Measurements from ENCODE around the gene SEMA4D.

The SEMA4D gene

GRCh38 chr9:89501311-89501898 lies 3.5 kb upstream of the SEMA4D start:
- Histone ChIP-seq H3K9me3 (ENCODE audit: control insufficient read depth, insufficient read depth, low read length) (no peaks in the 10 kb centered on the region; the same call in 1 of the 2 replicates), H3K4me1 (ENCODE audit: insufficient read depth, low read length) (peaks cover 10% of the 10 kb centered on the region), H3K36me3 (ENCODE audit: insufficient read depth, low read length) (no peaks in the 10 kb centered on the region), H3K9ac (ENCODE audit: low read depth, low read length) (no peak overlapping the region)

GRCh38 chr9:89500008-89500407 lies 2.1 kb upstream of the SEMA4D start:
- Histone ChIP-seq H3K9me3 (ENCODE audit: control insufficient read depth, insufficient read depth, low read length) (no peaks in the 10 kb centered on the region; the same call in 1 of the 2 replicates), H3K36me3 (ENCODE audit: insufficient read depth, low read length) (no peaks in the 10 kb centered on the region), H3K9ac (ENCODE audit: low read depth, low read length) (no peak overlapping the region), H3K4me1 (ENCODE audit: insufficient read depth, low read length) (peaks cover 13% of the 10 kb centered on the region; the same call in 1 of the 2 replicates)

GRCh38 chr9:89498852-89499480 lies 1.1 kb upstream of the SEMA4D start:
- Histone ChIP-seq H3K4me1 (ENCODE audit: insufficient read depth, low read length) (peaks cover 13% of the 10 kb centered on the region; the same call in 1 of the 2 replicates), H3K9ac (ENCODE audit: low read depth, low read length) (no peak overlapping the region), H3K36me3 (ENCODE audit: insufficient read depth, low read length) (no peaks in the 10 kb centered on the region), H3K9me3 (ENCODE audit: control insufficient read depth, insufficient read depth, low read length) (no peaks in the 10 kb centered on the region)

GRCh38 chr9:89497257-89497963 lies 503 bp downstream of the SEMA4D start:
- Histone ChIP-seq H3K4me1 (ENCODE audit: insufficient read depth, low read length) (peaks cover 13% of the 10 kb centered on the region; the same call in 1 of the 2 replicates), H3K9me3 (ENCODE audit: control insufficient read depth, insufficient read depth, low read length) (no peaks in the 10 kb centered on the region), H3K9ac (ENCODE audit: low read depth, low read length) (peak overlapping the region; percentile 69), H3K36me3 (ENCODE audit: insufficient read depth, low read length) (no peaks in the 10 kb centered on the region)

GRCh38 chr9:89496645-89497256 lies 1.2 kb downstream of the SEMA4D start:
- H3K4me1 ChIP-seq (ENCODE audit: insufficient read depth, low read length) = peaks cover 13% of the 10 kb centered on the region; the same call in 1 of the 2 replicates
- no peaks in the 10 kb centered on the region for H3K36me3 ChIP-seq (ENCODE audit: insufficient read depth, low read length)
- H3K9ac ChIP-seq (ENCODE audit: low read depth, low read length) = peak overlapping the region; percentile 69; the same call in 1 of the 2 replicates

GRCh38 chr9:89495824-89496560 lies 1.9 kb downstream of the SEMA4D start:
- Histone ChIP-seq H3K4me1 (ENCODE audit: insufficient read depth, low read length) (peaks cover 13% of the 10 kb centered on the region; the same call in 1 of the 2 replicates), H3K9ac (ENCODE audit: low read depth, low read length) (no peak overlapping the region), H3K9me3 (ENCODE audit: control insufficient read depth, insufficient read depth, low read length) (no peaks in the 10 kb centered on the region), H3K36me3 (ENCODE audit: insufficient read depth, low read length) (no peaks in the 10 kb centered on the region)

More at GRCh38 chr9:89496645-89497256, 1.2 kb downstream of the SEMA4D start:
- no peaks in the 10 kb centered on the region for H3K9me3 ChIP-seq (ENCODE audit: control insufficient read depth, insufficient read depth, low read length)

GRCh38 chr9:89494199-89494598 lies 3.7 kb downstream of the SEMA4D start:
- H3K36me3 ChIP-seq (ENCODE audit: insufficient read depth, low read length) = no peaks in the 10 kb centered on the region
- peaks cover 17% of the 10 kb centered on the region for H3K4me1 ChIP-seq (ENCODE audit: insufficient read depth, low read length)
- H3K9me3 ChIP-seq (ENCODE audit: control insufficient read depth, insufficient read depth, low read length) = no peaks in the 10 kb centered on the region
- H3K9ac ChIP-seq (ENCODE audit: low read depth, low read length) = no peak overlapping the region

GRCh38 chr9:89493671-89494070 lies 4.2 kb downstream of the SEMA4D start:
- Histone ChIP-seq H3K36me3 (ENCODE audit: insufficient read depth, low read length) (no peaks in the 10 kb centered on the region), H3K4me1 (ENCODE audit: insufficient read depth, low read length) (peaks cover 12% of the 10 kb centered on the region), H3K9me3 (ENCODE audit: control insufficient read depth, insufficient read depth, low read length) (no peaks in the 10 kb centered on the region), H3K9ac (ENCODE audit: low read depth, low read length) (no peak overlapping the region)

- Histone ChIP-seq H3K4me1 (ENCODE audit: insufficient read depth, low read length) (peaks cover 7% of the 10 kb centered on the region), H3K9ac (ENCODE audit: low read depth, low read length) (no peak overlapping the region), H3K36me3 (ENCODE audit: insufficient read depth, low read length) (no peaks in the 10 kb centered on the region), H3K9me3 (ENCODE audit: control insufficient read depth, insufficient read depth, low read length) (no peaks in the 10 kb centered on the region)
Measured at GRCh38 chr9:89493181-89493580, 4.7 kb downstream of the SEMA4D start.

- Histone ChIP-seq H3K4me1 (ENCODE audit: insufficient read depth, low read length) (peaks cover 7% of the 10 kb centered on the region), H3K9ac (ENCODE audit: low read depth, low read length) (no peak overlapping the region), H3K9me3 (ENCODE audit: control insufficient read depth, insufficient read depth, low read length) (no peaks in the 10 kb centered on the region), H3K36me3 (ENCODE audit: insufficient read depth, low read length) (no peaks in the 10 kb centered on the region)
Measured at GRCh38 chr9:89492586-89492985, 5.3 kb downstream of the SEMA4D start.

- H3K9me3 ChIP-seq (ENCODE audit: control insufficient read depth, insufficient read depth, low read length) = no peaks in the 10 kb centered on the region
- no peak overlapping the region for H3K9ac ChIP-seq (ENCODE audit: low read depth, low read length)
- H3K4me1 ChIP-seq (ENCODE audit: insufficient read depth, low read length) = peaks cover 7% of the 10 kb centered on the region
- H3K36me3 ChIP-seq (ENCODE audit: insufficient read depth, low read length) = no peaks in the 10 kb centered on the region
Measured at GRCh38 chr9:89491694-89492093, 6.2 kb downstream of the SEMA4D start.

GRCh38 chr9:89489548-89490530 lies 8.1 kb downstream of the SEMA4D start:
- Histone ChIP-seq H3K4me1 (ENCODE audit: insufficient read depth, low read length) (peaks cover 4% of the 10 kb centered on the region; the same call in 1 of the 2 replicates), H3K9ac (ENCODE audit: low read depth, low read length) (no peak overlapping the region), H3K9me3 (ENCODE audit: control insufficient read depth, insufficient read depth, low read length) (no peaks in the 10 kb centered on the region), H3K36me3 (ENCODE audit: insufficient read depth, low read length) (no peaks in the 10 kb centered on the region)

GRCh38 chr9:89488936-89489335 lies 9.0 kb downstream of the SEMA4D start:
- Histone ChIP-seq H3K9me3 (ENCODE audit: control insufficient read depth, insufficient read depth, low read length) (no peaks in the 10 kb centered on the region), H3K4me1 (ENCODE audit: insufficient read depth, low read length) (peaks cover 8% of the 10 kb centered on the region; the same call in 1 of the 2 replicates), H3K9ac (ENCODE audit: low read depth, low read length) (no peak overlapping the region), H3K36me3 (ENCODE audit: insufficient read depth, low read length) (no peaks in the 10 kb centered on the region)
